HG03095 (cell line): ENCODE data around the gene LYPD1.
"Not testable (repeated sequence)": the region's sequence is repeated elsewhere in the genome, so short reads cannot be mapped to it uniquely, and the experiment has no call there.

Source experiments
- ATAC-seq: cut with Tn5 transposase; IDR thresholded peaks from one replicate; pipeline ENCODE4 v1.9.1; 2021; ENCODE audit warnings: moderate library complexity; ENCODE audit not compliant: unreplicated experiment

The LYPD1 gene, protein sequence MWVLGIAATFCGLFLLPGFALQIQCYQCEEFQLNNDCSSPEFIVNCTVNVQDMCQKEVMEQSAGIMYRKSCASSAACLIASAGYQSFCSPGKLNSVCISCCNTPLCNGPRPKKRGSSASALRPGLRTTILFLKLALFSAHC

DNA sequence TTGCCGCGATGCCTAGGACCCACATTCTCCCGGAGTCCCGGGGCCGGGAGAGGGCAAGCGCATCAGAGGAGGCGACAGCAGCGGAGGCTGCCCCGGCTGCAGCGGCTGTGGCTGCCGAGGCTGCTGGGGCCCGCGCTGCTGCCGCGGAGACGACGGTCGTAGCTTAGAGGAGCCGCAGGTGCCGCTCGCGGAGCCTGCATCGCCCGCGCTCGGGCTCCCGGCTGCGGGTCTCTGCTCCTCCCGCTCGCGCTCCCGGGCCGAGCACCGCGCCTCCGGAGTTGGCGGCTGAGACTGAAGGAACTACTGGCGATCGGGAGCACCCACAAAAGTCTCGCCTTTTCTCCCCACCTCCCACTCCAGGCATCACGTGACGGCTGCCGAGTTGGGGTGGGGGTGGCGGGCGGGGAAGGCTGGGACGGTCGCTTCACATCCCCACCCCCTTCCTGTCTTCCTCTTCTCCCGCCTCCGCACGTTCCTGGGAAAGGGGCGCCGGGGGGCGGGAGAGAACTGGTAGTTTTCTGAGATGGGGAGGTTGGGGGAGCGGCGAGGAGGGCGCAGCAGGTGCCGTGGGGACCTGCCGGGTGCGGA lies at the start of gene LYPD1:
LYPD1 (minus strand) TSS at position 298 of the 588 bp plus-strand sequence; CDS start at position 25, 273 bp downstream.
- no peak for ATAC-seq

DNA sequence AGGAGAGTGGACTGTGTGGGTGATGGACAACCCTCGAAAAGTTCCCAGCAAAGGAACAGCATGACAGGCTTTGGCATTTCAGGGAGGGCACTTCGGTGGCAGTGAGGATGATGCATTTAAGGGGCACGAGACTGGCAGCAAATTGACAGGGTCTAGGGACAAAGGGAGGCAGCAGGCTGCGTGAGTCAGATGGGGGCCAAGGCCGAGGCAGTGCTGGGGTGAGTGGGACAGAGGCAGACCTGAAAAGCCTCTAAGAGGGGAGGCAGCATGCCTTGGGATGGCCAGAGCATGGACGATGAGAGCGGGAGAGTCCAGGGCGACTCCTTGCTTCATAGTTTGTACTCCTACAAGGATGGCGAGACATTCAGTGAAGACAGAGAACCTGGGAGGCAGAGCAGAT lies 49.5 kb upstream of the LYPD1 start:
- no peak for ATAC-seq

GRCh38 chr2:132716954-132717353 lies 46.9 kb upstream of the LYPD1 start:
- no peak for ATAC-seq

GRCh38 chr2:132715386-132716351 lies 45.7 kb upstream of the LYPD1 start:
- ATAC-seq, result peak; percentile 68

DNA sequence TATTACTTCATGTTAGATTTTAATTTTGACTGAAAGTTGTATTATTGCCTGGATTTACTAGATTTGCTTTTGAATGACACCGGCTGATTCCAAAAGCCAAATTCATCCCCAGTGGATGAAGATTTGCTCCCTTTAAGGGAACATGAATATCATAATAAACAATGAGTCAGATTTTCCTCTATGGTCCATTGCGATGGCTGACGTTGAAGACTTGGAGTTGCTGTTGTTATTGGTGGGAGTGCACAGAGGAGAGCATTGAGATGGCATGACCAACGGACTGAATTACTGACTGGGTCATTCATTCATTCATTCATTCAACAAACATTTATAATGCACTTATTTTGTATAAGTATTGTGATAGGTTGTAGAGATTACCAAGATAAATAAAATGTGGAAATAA lies 33.4 kb upstream of the LYPD1 start:
- ATAC-seq, result no peak

GRCh38 chr2:132701810-132702209 lies 31.8 kb upstream of the LYPD1 start:
- no peak for ATAC-seq

- not testable (repeated sequence) for ATAC-seq
These were observed 29.8 kb upstream of the LYPD1 start for GRCh38 chr2:132699802-132700201.

- ATAC-seq, result not testable (repeated sequence)
These were observed 28.3 kb upstream of the LYPD1 start for GRCh38 chr2:132698347-132698746.

- no peak for ATAC-seq
These were observed 27.7 kb upstream of the LYPD1 start for GRCh38 chr2:132697556-132698205.

- ATAC-seq, result no peak
These were observed 22.8 kb upstream of the LYPD1 start for GRCh38 chr2:132692816-132693215.

- no peak for ATAC-seq
These were observed 21.6 kb upstream of the LYPD1 start for GRCh38 chr2:132691556-132691955.

DNA sequence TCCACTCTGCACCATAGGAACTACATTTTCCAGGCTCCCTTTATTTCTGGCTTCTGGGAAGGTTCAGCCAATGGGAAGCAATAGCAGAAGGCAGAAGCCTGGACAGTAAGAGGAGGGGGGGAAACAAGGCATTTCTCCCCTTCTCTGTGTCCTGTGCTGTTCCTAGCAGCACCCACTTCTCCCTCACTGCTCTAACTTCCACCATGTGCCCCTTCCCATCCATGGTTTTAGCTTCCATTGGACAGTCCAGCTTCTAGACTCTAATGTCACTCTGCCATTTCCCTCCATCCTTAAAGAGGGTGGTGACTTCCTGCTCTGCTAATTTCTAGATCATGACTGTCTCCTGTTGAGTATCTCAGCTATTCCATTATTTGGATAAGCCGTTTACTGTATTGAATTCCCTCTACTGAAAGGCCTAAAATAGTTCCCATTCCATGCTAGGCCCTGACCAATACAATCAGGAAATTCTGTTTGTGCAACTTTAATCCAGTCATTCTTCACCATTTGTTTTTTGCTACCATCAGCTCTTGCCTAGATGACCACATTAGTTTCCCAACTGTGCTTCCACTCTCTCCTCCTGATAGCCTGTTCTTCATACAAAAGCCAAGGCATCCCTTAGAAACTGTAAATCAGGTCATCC lies 20.8 kb upstream of the LYPD1 start:
- no peak for ATAC-seq

DNA sequence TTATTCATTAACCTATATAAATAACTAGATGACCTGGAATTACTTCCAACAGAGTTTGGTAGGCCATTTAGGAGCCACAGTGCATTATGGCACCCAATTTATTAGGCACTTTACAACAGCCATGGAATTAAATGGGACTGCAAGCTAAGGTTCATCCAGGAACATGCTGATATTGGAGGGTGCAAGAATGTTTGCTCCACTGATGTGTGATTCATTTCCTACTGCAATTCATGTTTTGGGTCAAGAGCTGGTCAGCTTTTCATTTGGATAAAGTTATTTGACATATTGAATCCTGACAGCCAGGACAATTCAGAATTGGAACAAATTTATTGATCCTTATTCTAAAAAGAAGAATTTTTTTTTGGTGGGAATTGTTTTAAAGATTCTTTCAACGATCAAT lies 11.8 kb upstream of the LYPD1 start:
- ATAC-seq, result no peak

- ATAC-seq, result no peak
These were observed 10.5 kb upstream of the LYPD1 start for GRCh38 chr2:132680544-132680943.

GRCh38 chr2:132678483-132678882 lies 8.5 kb upstream of the LYPD1 start:
- no peak for ATAC-seq

DNA sequence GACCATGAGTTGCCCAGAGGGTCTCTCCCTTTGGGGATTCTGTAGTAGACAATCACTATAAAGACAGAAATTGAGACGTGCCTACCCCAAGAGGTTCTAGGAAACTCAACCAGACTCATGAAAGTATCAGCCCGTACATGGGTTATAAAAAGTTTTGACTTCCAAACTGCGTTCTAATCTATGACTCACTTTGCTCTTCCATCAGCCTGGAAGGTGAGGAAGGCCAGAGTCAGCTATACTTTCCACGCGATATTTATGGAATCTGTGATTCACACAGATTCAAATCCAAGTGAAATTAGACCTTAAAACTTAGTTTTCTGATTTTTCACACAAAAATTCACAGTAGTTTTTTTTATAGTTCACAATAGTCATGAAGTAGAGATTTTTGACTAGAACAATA lies 7.7 kb upstream of the LYPD1 start:
- ATAC-seq, result no peak

GRCh38 chr2:132676999-132677398 lies 7.0 kb upstream of the LYPD1 start:
- ATAC-seq, result no peak

GRCh38 chr2:132671151-132671835 lies 1.3 kb upstream of the LYPD1 start:
- ATAC-seq, result no peak

DNA sequence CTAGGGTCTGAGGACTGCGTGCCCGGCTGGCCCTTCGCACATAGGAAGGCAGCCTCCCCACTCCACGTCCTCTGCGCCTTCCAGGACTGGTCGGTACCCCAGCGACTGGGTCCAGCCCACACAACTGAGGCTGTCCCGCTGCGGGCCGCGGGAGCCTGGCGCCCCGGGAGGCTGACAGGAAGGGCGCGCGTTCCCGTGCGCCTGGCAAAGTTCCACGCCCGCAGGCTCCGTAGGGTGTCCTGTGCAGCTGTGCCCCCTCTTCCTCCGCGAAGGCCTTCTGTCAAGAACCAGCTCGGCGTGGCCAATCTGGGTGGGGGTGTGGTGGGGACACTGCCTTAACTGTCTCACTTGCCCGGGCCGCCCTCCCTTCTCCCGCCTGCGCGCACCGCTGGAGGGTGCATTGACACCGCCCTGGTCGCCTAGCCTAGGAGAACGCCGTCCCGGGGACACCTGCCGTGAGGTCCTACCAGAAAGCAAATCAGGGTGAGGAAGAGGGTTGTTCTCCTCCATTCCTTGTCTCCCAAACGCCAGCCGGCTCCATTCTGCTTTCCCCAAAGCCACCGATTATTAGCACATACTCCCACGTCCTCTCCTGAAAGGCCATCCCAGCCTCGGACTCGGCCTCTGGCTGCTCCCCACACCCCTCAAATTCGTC lies 618 bp upstream of the LYPD1 start:
- no peak for ATAC-seq
